ENCODE measurements around the gene PCP4L1. TPM values are rescaled to one million over a fixed set of nuclear protein-coding genes. Genes with fewer than 3 reads are reported as not detected.
"Not testable (repeated sequence)": the region's sequence is repeated elsewhere in the genome, so short reads cannot be mapped to it uniquely, and the experiment has no call there.

PCP4L1 gene
- total RNA-seq, 1 donor from 2014 or later = 1.8 TPM

GRCh38 chr1:161229896-161230295 lies 28.6 kb upstream of the PCP4L1 start:
- no peak for DNase-seq

- no peak for DNase-seq
These were observed 27.8 kb upstream of the PCP4L1 start for GRCh38 chr1:161230762-161231161.

- DNase-seq = no peak
These were observed 25.4 kb upstream of the PCP4L1 start for GRCh38 chr1:161233102-161233501.

GRCh38 chr1:161235957-161236775 lies 22.4 kb upstream of the PCP4L1 start:
- DNase-seq = no peak

- no peak for DNase-seq
These were observed 20.5 kb upstream of the PCP4L1 start, which contains the start of gene NR1I3 for GRCh38 chr1:161238039-161238473. TSS of gene NR1I3 (minus strand) at chr1:161238203. CDS start at chr1:161236565, 1,638 bp downstream.

- DNase-seq = no peak
These were observed 16.9 kb upstream of the PCP4L1 start for GRCh38 chr1:161241682-161242081.

- no peak for DNase-seq
These were observed 16.2 kb upstream of the PCP4L1 start for GRCh38 chr1:161242313-161242712.

GRCh38 chr1:161244888-161245287 lies 13.7 kb upstream of the PCP4L1 start:
- no peak for DNase-seq

GRCh38 chr1:161250100-161250499 lies 8.4 kb upstream of the PCP4L1 start:
- DNase-seq = not testable (repeated sequence)

- no peak for DNase-seq
These were observed 7.7 kb upstream of the PCP4L1 start for GRCh38 chr1:161250829-161251228.

GRCh38 chr1:161251579-161251978 lies 7.0 kb upstream of the PCP4L1 start:
- no peak for DNase-seq

GRCh38 chr1:161255302-161255701 lies 3.2 kb upstream of the PCP4L1 start:
- DNase-seq = not testable (repeated sequence)

GRCh38 chr1:161255955-161256520 lies 2.5 kb upstream of the PCP4L1 start:
- DNase-seq = not testable (repeated sequence)

- DNase-seq = not testable (repeated sequence)
These were observed 1.4 kb upstream of the PCP4L1 start for GRCh38 chr1:161257109-161257508.

- no peak for DNase-seq
These were observed 779 bp downstream of the PCP4L1 start for GRCh38 chr1:161259345-161259702.

- no peak for DNase-seq
These were observed 1.2 kb downstream of the PCP4L1 start for GRCh38 chr1:161259765-161260164.

- no peak for DNase-seq
These were observed 2.1 kb downstream of the PCP4L1 start for GRCh38 chr1:161260376-161261260.

- DNase-seq = no peak
These were observed 3.0 kb downstream of the PCP4L1 start for GRCh38 chr1:161261261-161262235.

- DNase-seq = no peak
These were observed 6.8 kb downstream of the PCP4L1 start for GRCh38 chr1:161265305-161265704.

GRCh38 chr1:161266202-161266601 lies 7.7 kb downstream of the PCP4L1 start:
- DNase-seq = no peak

GRCh38 chr1:161266836-161267235 lies 8.3 kb downstream of the PCP4L1 start:
- DNase-seq = no peak

- DNase-seq = no peak
These were observed 8.8 kb downstream of the PCP4L1 start for GRCh38 chr1:161267321-161267720.

Measured in skin of body (tissue), 2 donors.